ENCODE results near the gene FARP1.
A peak's percentile ranks its signal among the peaks of the same experiment; 100 is the strongest.

FARP1 gene

DNA sequence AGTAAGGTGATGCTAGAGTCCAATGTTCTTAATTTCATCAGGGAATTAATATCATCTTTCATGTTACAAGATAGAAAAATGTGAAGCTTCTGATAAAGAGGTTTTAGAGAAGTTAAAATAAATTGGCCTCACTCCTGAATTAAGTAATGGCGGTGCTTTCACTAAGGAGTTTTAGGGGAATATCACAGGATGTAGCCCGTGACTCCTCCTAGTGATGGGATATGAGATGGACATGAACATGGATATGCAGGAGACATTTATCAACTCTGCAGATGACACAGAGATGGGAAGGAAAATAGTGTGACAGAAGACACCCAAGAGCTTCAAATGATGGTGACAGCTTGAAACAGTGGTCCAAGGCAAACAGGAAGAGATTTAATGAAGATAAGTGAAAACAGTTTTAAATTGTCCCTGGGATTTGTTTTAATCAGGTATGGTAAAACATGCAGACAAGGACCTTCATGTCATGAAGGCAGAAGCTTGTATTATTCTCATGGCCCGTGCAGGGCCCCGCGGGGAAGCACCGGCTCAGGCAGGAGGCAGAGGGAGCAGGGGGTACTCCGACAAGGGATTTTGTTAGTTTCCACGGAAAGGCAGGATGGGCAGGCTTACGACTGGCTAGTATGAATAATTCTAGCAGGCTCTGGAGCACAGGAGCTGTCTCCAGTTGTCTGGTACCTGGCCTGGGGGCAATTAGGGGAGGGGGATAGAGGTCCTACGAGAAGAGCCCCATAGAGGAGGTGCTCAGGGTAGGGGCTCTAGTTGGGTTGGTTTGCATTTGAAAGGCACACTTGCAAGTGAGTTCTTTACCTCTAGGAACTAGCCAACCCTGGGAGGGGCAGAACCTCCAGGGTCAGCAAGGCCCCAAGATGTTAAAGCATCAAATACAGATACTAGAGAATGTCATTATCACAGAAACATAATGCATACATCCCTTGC, 38.7 kb upstream of the FARP1 start:
- TF ChIP-seq RAD21 (IDR thresholded peaks at IDR 0.05; ENCODE audit: low read depth) (peak; percentile 42), TCF12 (IDR thresholded peaks at IDR 0.05; ENCODE audit: low read depth) (no peak)

DNA sequence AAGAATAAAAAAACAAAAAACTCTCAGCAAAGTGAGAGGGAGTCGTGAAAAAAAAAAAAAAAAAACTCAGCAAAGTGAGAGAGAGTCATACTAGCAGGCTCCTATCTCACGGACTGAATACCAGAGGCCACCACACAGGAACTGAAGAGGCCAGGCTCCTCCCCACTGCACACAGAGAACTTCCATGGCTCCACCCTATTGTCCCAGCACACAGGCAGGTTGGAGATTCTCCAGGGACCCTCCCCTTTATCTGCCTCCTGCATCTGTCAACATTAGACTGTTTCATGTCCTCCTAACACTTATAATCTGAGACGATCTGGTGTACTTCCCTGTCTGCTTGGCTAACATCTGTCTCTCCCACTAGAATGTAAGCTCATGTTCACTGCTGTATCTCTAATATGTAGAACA, 37.0 kb upstream of the FARP1 start:
- TF ChIP-seq FOXM1 (IDR thresholded peaks at IDR 0.05; ENCODE audit: borderline replicate concordance, low read depth): no peak
- TF ChIP-seq YY1 (IDR thresholded peaks at IDR 0.05; ENCODE audit: low read depth): no peak
- TF ChIP-seq, protein P1, sequence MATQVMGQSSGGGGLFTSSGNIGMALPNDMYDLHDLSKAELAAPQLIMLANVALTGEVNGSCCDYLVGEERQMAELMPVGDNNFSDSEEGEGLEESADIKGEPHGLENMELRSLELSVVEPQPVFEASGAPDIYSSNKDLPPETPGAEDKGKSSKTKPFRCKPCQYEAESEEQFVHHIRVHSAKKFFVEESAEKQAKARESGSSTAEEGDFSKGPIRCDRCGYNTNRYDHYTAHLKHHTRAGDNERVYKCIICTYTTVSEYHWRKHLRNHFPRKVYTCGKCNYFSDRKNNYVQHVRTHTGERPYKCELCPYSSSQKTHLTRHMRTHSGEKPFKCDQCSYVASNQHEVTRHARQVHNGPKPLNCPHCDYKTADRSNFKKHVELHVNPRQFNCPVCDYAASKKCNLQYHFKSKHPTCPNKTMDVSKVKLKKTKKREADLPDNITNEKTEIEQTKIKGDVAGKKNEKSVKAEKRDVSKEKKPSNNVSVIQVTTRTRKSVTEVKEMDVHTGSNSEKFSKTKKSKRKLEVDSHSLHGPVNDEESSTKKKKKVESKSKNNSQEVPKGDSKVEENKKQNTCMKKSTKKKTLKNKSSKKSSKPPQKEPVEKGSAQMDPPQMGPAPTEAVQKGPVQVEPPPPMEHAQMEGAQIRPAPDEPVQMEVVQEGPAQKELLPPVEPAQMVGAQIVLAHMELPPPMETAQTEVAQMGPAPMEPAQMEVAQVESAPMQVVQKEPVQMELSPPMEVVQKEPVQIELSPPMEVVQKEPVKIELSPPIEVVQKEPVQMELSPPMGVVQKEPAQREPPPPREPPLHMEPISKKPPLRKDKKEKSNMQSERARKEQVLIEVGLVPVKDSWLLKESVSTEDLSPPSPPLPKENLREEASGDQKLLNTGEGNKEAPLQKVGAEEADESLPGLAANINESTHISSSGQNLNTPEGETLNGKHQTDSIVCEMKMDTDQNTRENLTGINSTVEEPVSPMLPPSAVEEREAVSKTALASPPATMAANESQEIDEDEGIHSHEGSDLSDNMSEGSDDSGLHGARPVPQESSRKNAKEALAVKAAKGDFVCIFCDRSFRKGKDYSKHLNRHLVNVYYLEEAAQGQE (IDR thresholded peaks at IDR 0.05; ENCODE audit: low read depth): no peak
- no peak for TF ChIP-seq RAD21 (IDR thresholded peaks at IDR 0.05; ENCODE audit: low read depth)
- no peak for TF ChIP-seq EGR1 (IDR thresholded peaks at IDR 0.05)
- no peak for TF ChIP-seq TCF12 (IDR thresholded peaks at IDR 0.05; ENCODE audit: low read depth)
- no peak for TF ChIP-seq EP300 (IDR thresholded peaks at IDR 0.05; ENCODE audit: borderline replicate concordance)
- no peak for TF ChIP-seq NFIC (IDR thresholded peaks at IDR 0.05)
- TF ChIP-seq, protein P2, sequence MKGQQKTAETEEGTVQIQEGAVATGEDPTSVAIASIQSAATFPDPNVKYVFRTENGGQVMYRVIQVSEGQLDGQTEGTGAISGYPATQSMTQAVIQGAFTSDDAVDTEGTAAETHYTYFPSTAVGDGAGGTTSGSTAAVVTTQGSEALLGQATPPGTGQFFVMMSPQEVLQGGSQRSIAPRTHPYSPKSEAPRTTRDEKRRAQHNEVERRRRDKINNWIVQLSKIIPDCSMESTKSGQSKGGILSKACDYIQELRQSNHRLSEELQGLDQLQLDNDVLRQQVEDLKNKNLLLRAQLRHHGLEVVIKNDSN (IDR thresholded peaks at IDR 0.05): no peak
- no peak for TF ChIP-seq TEAD4 (IDR thresholded peaks at IDR 0.05)
- TF ChIP-seq, protein P3, sequence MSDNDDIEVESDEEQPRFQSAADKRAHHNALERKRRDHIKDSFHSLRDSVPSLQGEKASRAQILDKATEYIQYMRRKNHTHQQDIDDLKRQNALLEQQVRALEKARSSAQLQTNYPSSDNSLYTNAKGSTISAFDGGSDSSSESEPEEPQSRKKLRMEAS (IDR thresholded peaks at IDR 0.05): no peak

DNA sequence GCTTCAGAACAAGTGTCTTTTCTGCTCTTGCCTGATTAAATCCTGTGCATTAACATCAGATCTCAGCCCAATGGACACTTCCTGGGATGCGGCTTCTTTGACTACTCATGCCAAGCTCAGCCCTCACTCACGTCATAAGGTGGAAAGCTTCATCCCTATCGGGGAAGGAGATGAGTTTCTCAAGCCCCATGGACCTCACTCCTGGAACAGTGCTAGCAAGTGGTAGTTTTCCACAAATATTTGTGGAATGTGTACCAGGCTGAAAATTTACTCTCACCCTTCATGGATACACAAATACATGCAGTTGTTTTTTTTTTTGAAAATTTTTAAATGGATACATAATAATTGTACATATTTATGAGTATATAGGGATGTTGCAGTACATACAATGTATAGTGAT, 34.6 kb upstream of the FARP1 start:
- TF ChIP-seq EP300 (IDR thresholded peaks at IDR 0.05; ENCODE audit: borderline replicate concordance): no peak
- TF ChIP-seq RAD21 (IDR thresholded peaks at IDR 0.05; ENCODE audit: low read depth): no peak
- TF ChIP-seq CEBPB (IDR thresholded peaks at IDR 0.05): no peak
- TF ChIP-seq ZBTB7A (IDR thresholded peaks at IDR 0.05; ENCODE audit: low read depth): no peak
- TF ChIP-seq YY1 (IDR thresholded peaks at IDR 0.05; ENCODE audit: low read depth): no peak
- TF ChIP-seq NFIC (IDR thresholded peaks at IDR 0.05): no peak
- TF ChIP-seq, protein P1 (IDR thresholded peaks at IDR 0.05; ENCODE audit: low read depth): no peak
- TF ChIP-seq TCF12 (IDR thresholded peaks at IDR 0.05; ENCODE audit: low read depth): no peak
- no peak for TF ChIP-seq TAF1 (IDR thresholded peaks at IDR 0.05; ENCODE audit: low read depth)
- TF ChIP-seq, protein P2 (IDR thresholded peaks at IDR 0.05): no peak
- TF ChIP-seq EGR1 (IDR thresholded peaks at IDR 0.05): no peak
- no peak for TF ChIP-seq FOXM1 (IDR thresholded peaks at IDR 0.05; ENCODE audit: borderline replicate concordance, low read depth)
- TF ChIP-seq, protein P3 (IDR thresholded peaks at IDR 0.05): no peak
- TF ChIP-seq TEAD4 (IDR thresholded peaks at IDR 0.05): no peak
- no peak for TF ChIP-seq CREB1 (IDR thresholded peaks at IDR 0.05; ENCODE audit: low read depth)

DNA sequence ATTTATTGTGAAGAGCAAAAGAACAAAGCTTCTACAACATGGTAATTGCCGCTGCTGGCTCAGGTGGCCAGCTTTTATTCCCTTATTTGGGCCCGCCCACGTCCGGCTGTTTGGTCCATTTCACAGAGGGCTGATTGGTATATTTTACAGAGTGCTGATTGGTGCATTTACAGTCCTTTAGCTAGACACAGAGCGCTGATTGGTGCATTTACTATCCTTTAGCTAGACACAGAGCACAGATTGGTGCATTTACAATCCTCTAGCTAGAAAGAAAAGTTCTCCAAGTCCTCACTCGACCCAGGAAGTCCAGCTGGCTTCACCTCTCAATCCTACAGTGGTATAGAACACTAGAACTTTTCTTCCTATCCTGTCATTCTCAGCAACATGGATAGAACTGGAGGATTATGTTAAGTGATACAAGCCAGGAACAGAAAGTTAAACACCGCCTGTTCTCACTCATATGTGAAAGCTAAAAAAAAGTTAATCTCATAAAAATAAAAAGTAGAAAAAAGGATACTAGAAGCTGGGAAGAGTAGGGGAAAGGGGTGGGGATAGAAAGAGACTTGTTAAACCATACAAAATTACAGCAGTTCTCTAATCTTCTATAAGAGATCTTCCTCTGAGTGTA, 33.6 kb upstream of the FARP1 start:
- no peak for TF ChIP-seq FOXM1 (IDR thresholded peaks at IDR 0.05; ENCODE audit: borderline replicate concordance, low read depth)
- no peak for TF ChIP-seq TEAD4 (IDR thresholded peaks at IDR 0.05)
- no peak for TF ChIP-seq EP300 (IDR thresholded peaks at IDR 0.05; ENCODE audit: borderline replicate concordance)
- no peak for TF ChIP-seq CREB1 (IDR thresholded peaks at IDR 0.05; ENCODE audit: low read depth)
- TF ChIP-seq ZBTB7A (IDR thresholded peaks at IDR 0.05; ENCODE audit: low read depth): no peak
- TF ChIP-seq, protein P1 (IDR thresholded peaks at IDR 0.05; ENCODE audit: low read depth): no peak
- TF ChIP-seq YY1 (IDR thresholded peaks at IDR 0.05; ENCODE audit: low read depth): no peak
- no peak for TF ChIP-seq NFIC (IDR thresholded peaks at IDR 0.05)
- no peak for TF ChIP-seq RAD21 (IDR thresholded peaks at IDR 0.05; ENCODE audit: low read depth)
- TF ChIP-seq CEBPB (IDR thresholded peaks at IDR 0.05): no peak
